Dendritic cell treated with granulocyte-macrophage colony-stimulating factor and Interleukin-4, amounts not matched to agents 40 ng/mL and 50 ng/mL, for 4 days (primary cell): Measurements from ENCODE around the gene MFSD2A.
"Not testable (repeated sequence)": the region's sequence is repeated elsewhere in the genome, so short reads cannot be mapped to it uniquely, and the experiment has no call there.

ENCODE experiments used
- H3K27ac Mint-ChIP-seq: one replicate; pipeline ENCODE4 v1.8.0; 2022; ENCODE audit warnings: mild to moderate bottlenecking, mixed read lengths
- H3K27me3 Mint-ChIP-seq: one replicate; pipeline ENCODE4 v1.8.0; 2022; ENCODE audit warnings: mild to moderate bottlenecking, mixed read lengths
- H3K36me3 Mint-ChIP-seq: one replicate; pipeline ENCODE4 v1.8.0; 2022; ENCODE audit warnings: low read depth, mixed read lengths
- H3K4me1 Mint-ChIP-seq: one replicate; pipeline ENCODE4 v1.8.0; 2022; ENCODE audit warnings: low read depth, mixed read lengths
- H3K4me3 Mint-ChIP-seq: one replicate; pipeline ENCODE4 v1.8.0; 2022; ENCODE audit warnings: mild to moderate bottlenecking, moderate library complexity, mixed read lengths
- H3K9me3 Mint-ChIP-seq: one replicate; pipeline ENCODE4 v1.8.0; 2022; ENCODE audit warnings: mixed read lengths
- intact Hi-C: fragments of 100-400 bp; cut with micrococcal nuclease; formaldehyde crosslinking; loops from one replicate; pipeline ENCODE4 v1.15.0; 2022

Gene MFSD2A

DNA sequence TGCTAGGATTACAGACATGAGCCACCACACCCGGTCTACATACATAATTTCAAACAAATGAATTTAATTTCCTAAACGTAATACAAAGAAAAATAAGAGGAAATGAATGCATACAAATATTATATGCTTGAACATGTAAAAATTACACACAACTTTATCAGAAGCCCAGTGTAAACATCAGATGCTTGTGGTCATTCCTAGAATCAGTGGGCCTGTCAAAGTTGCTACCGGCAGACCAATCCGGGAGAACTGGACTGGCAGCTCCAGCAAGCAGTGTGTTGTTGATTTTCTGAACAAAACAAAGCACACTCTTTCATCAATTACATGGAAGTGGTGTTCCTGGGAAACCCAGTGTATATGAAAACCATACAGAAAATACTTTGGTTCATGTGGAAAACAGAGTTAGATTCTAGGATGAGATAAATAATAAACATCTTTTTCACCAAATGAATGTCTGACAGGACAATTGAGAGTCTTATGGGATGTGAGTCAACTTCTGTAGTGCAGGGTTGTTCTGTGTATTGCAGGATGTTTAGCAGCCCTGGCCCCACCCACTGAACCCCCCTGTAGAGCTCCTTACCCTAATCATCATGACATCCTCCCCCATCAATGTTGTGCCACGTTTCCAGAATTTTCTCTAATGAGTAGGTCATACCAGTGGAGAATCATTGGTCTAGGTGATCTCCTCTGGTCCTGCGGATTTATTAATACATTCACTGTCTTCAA lies 33.8 kb downstream of the MFSD2A start:
- no peak overlapping the region for H3K27ac Mint-ChIP-seq
- H3K36me3 Mint-ChIP-seq: no peaks in the 10 kb centered on the region
- peaks cover 17% of the 10 kb centered on the region for H3K4me1 Mint-ChIP-seq
- intact Hi-C loops: no loop called here
- H3K27me3 Mint-ChIP-seq: no peaks in the 10 kb centered on the region
- no peaks in the 10 kb centered on the region for H3K9me3 Mint-ChIP-seq
- no peak overlapping the region for H3K4me3 Mint-ChIP-seq

DNA sequence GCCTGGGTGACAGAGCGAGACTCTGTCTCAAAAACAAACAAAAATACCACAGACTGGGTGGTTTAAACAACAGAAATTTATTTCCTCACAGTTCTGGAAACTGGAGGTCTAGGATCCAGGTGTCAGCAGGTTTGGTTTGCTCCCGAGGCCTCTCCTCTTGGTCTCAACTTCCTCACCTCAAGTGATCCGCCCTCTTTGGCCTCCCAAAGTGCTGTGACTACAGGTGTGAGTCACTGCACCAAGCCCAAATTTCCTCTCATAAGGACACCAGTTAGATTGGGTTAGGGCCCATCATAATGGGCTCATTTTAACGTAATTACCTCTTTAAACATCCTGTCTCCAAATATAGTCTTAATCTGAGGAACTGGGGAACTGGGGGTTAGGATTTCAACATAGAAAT lies 35.5 kb downstream of the MFSD2A start:
- Mint-ChIP-seq H3K36me3 (no peaks in the 10 kb centered on the region), H3K27ac (no peak overlapping the region), H3K4me3 (no peak overlapping the region), H3K9me3 (no peaks in the 10 kb centered on the region), H3K4me1 (peaks cover 26% of the 10 kb centered on the region), H3K27me3 (no peaks in the 10 kb centered on the region)
- intact Hi-C loops: loop anchor here (5.0 kb wide), 1 partner anchor 37 kb away; no protein-coding TSS in a partner anchor

DNA sequence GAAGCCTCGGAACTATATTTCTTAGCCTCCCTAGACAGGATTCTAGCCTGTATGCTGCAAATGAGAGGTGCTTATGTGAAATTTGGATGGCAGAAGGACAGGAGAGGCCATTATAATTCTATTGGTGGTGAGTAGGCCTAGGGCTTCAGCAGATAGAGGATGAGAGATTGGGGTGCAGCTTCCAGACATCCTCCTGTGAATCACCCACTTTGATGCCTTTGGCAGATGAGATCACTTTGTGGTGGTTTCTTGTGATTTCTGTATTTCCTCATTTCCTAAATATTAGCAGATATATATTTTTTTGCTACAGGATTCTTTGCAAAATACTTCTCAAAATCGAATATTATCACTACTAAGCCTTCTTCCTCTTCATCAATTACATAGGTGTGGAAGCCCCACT lies 37.3 kb downstream of the MFSD2A start:
- Mint-ChIP-seq H3K4me3 (no peak overlapping the region), H3K27ac (peak overlapping the region; percentile 64), H3K27me3 (no peaks in the 10 kb centered on the region), H3K9me3 (no peaks in the 10 kb centered on the region), H3K4me1 (peaks cover 36% of the 10 kb centered on the region), H3K36me3 (no peaks in the 10 kb centered on the region)
- intact Hi-C loops: loop anchor here (5.0 kb wide), 1 partner anchor 35 kb away; no protein-coding TSS in a partner anchor

DNA sequence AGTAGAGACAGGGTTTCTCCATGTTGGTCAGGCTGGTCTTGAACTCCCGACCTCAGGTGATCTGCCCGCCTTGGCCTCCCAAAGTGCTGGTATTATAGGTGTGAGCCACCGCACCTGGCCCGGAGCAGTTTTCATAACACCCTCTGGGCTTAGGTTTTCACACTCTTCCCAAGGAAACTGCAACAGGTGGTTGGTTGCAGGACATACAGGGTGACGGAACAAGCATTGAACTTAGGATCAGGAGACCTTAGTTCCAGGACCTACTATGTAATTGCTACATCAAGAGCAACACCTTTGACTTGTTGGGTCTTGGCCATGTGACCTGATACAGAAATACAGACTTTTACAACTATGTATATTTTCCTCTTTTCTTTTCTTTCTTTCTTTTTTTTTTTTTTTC lies 37.9 kb downstream of the MFSD2A start:
- intact Hi-C loops: loop anchor here (5.0 kb wide), 1 partner anchor 34 kb away; no protein-coding TSS in a partner anchor
- H3K4me1 Mint-ChIP-seq: peaks cover 36% of the 10 kb centered on the region
- no peaks in the 10 kb centered on the region for H3K9me3 Mint-ChIP-seq
- H3K4me3 Mint-ChIP-seq: no peak overlapping the region
- H3K36me3 Mint-ChIP-seq: no peaks in the 10 kb centered on the region
- H3K27ac Mint-ChIP-seq: peak overlapping the region; percentile 64
- no peaks in the 10 kb centered on the region for H3K27me3 Mint-ChIP-seq

DNA sequence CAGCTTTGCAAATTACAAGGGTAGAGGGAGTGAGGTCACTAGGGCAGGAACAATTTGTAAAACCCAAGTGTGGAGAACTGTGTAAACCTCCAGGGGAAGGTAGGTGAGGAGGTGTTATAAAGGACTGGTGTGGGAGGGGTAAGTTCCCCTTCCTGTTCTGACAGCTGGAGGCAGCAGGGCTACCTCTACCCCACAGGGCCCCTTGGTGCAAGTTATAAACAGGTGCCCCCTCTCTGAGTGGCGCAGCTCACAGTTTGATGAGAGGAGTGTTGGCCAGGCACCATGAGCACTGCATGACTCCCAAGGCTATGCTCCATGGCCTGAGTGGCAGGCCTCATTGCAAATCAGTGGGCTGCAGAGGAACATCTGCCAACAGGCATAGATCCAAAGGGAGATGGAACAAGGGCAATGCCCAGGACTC lies 41.0 kb downstream of the MFSD2A start:
- Mint-ChIP-seq H3K36me3 (no peaks in the 10 kb centered on the region), H3K9me3 (no peaks in the 10 kb centered on the region), H3K27ac (no peak overlapping the region), H3K4me1 (peaks cover 41% of the 10 kb centered on the region), H3K4me3 (no peak overlapping the region), H3K27me3 (peaks cover under 1% of the 10 kb centered on the region)
- intact Hi-C loops: no loop called here

DNA sequence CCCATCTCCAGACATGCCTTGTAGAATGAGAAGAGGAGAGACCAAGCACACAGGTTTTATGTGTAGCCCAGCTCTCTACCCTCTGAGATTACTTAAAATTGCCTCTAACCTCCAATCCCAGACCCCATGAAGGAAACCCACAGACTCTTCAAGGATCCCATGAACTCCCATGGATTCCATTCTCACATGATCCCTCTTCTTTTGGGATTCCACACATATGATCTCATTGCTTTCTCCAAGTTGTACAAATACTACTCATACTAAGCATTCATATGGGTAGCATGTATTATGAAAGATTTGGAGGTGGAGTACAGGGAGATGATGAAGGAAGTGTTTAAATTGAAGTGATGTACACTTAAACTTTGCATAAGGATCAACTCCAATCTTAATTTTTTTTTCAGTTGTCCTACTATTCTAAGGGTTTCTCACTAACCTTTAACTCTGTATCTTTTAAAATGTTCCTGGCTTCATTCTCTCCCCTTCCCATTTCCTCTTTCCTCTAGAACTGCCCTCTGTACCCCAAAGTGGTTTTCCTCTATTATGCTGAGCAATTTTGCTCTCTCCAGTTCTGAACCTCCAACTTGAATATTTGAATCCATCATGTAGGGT lies 41.6 kb downstream of the MFSD2A start:
- peaks cover 2% of the 10 kb centered on the region for H3K27me3 Mint-ChIP-seq
- no peaks in the 10 kb centered on the region for H3K36me3 Mint-ChIP-seq
- no peak overlapping the region for H3K27ac Mint-ChIP-seq
- no peak overlapping the region for H3K4me3 Mint-ChIP-seq
- intact Hi-C loops: no loop called here
- H3K9me3 Mint-ChIP-seq: no peaks in the 10 kb centered on the region
- H3K4me1 Mint-ChIP-seq: peaks cover 46% of the 10 kb centered on the region

DNA sequence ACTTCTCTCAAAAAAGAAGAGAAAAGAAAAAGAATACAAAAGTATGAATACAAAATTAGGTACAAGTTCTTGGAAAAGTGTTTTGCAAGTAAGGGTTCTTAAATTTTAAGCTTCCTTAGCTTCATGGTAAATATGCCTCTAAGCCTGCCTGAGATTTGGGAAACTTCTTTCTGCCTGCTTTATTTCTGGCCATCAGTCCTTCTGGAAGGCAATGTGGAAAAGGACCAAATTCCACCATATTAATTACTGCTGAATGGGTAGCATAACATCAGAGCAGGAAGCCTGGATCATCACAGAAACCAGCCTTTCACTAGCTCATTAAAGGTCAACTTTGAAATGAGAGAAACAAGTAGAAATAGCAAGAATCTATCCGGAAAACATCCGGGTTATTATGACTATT lies 46.5 kb downstream of the MFSD2A start:
- Mint-ChIP-seq H3K27me3 (peaks cover 2% of the 10 kb centered on the region), H3K36me3 (no peaks in the 10 kb centered on the region), H3K4me3 (no peak overlapping the region), H3K27ac (no peak overlapping the region), H3K4me1 (peaks cover 38% of the 10 kb centered on the region), H3K9me3 (no peaks in the 10 kb centered on the region)
- intact Hi-C loops: no loop called here

DNA sequence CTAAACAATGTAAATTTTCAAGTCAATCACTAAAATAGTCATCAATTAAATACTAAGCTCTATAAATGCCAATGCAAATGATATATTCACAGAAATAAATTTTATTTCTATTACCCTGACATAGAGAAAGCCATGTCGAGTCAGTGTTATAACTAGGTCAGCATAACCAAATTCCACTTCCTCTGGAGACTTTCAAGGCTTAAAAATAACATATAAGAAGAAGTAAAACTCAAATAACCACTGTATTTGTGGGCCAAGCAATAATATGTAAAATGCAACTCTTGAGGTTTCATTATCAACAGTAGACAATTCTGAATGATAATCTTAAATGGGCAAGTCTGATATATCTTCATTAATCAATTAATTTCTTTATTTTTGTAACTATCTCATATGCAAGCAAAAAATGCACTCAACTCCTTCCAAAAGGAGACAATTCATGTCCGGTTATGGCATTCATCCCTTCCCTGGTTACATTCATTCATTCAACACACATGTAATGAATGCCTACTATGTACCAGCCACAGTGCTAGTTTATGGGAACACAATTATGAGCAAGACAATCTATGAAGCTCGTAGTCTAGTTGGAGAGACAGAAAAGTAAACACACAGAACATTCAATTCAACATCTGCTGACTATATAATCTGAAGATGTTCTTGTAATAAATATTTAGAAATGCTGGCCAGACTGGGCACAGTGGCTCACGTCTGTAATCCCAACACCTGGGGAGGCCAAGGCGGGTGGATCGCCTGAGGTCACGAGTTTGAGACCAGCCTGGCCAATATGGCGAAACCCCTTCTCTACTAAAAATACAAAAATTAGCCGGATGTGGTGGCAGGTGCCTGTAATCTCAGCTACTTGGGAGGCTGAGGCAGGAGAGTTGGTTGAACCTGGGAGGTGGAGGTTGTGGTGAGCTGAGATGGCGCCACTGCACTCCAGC lies 48.5 kb downstream of the MFSD2A start:
- Mint-ChIP-seq H3K4me1 (peaks cover 32% of the 10 kb centered on the region), H3K27ac (no peak overlapping the region), H3K36me3 (no peaks in the 10 kb centered on the region), H3K4me3 (no peak overlapping the region), H3K9me3 (no peaks in the 10 kb centered on the region), H3K27me3 (peaks cover 2% of the 10 kb centered on the region)
- intact Hi-C loops: no loop called here

DNA sequence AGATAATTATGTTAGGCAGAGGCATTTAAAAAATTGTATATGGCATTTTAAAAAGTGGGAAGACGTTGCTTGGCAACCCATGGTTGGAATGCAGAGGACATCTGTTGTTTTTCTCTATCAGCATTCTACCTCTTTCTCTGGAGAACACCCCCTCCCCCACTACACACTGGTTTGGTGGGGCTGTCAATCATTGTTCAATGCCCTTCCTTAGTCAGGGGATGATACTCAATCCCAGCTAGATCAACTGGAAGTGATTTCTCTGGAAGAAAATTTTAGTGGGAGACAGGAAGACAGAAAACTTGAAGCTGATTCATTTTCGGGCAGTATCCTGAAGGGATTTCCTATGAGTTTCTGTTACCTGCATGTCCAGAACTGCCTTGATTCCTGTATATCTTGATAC lies 49.9 kb downstream of the MFSD2A start:
- H3K27ac Mint-ChIP-seq: no peak overlapping the region
- intact Hi-C loops: no loop called here
- H3K9me3 Mint-ChIP-seq: no peaks in the 10 kb centered on the region
- peaks cover 2% of the 10 kb centered on the region for H3K27me3 Mint-ChIP-seq
- H3K36me3 Mint-ChIP-seq: no peaks in the 10 kb centered on the region
- peaks cover 32% of the 10 kb centered on the region for H3K4me1 Mint-ChIP-seq
- no peak overlapping the region for H3K4me3 Mint-ChIP-seq

DNA sequence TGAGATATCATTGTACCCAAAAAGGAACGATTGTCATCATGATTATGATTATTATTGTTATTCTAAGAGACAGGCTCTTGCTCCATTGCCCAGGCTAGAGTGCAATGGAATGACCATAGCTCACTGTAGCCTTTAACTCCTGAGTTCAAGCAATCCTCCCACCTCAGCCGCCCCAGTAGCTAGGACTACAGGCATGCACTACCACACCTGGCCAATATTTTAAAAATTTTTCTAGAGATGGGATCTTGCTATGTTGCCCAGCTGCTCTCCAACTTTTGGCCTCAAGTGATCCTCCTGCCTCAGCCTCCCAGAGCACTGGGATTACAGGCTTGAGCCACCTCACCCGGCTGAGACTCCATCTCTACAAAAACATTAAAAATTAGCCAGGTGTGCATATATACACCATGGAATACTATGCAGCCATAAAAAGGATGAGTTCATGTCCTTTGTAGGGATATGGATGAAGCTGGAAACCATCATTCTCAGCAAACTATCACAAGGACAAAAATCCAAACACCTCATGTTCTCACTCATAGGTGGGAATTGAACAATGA lies 52.6 kb downstream of the MFSD2A start:
- H3K4me3 Mint-ChIP-seq, H3K36me3 Mint-ChIP-seq, intact Hi-C loops, H3K27ac Mint-ChIP-seq, H3K27me3 Mint-ChIP-seq, H3K9me3 Mint-ChIP-seq: not testable (repeated sequence)
- peaks cover 13% of the 10 kb centered on the region for H3K4me1 Mint-ChIP-seq

DNA sequence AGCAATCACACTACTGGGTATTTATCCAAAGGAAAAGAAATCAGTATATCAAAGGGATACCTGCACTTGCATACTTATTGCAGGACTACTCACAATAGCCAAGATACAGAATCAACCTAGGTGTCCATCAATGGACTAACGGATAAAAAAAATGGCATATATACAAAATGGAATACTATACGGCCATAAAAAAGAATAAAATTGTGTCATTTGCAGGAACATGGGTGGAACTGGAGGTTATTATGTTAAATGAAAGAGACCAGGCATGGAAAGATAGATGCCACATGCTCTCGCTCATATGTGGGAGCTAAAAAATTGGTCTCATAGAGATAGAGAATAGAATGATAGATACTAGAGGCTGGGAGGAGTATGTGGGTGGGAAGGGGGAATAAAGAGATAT lies 56.3 kb downstream of the MFSD2A start:
- intact Hi-C loops: no loop called here
- Mint-ChIP-seq H3K27me3 (no peaks in the 10 kb centered on the region), H3K4me3 (no peak overlapping the region), H3K4me1 (peaks cover 5% of the 10 kb centered on the region), H3K9me3 (no peaks in the 10 kb centered on the region), H3K27ac (no peak overlapping the region), H3K36me3 (no peaks in the 10 kb centered on the region)

DNA sequence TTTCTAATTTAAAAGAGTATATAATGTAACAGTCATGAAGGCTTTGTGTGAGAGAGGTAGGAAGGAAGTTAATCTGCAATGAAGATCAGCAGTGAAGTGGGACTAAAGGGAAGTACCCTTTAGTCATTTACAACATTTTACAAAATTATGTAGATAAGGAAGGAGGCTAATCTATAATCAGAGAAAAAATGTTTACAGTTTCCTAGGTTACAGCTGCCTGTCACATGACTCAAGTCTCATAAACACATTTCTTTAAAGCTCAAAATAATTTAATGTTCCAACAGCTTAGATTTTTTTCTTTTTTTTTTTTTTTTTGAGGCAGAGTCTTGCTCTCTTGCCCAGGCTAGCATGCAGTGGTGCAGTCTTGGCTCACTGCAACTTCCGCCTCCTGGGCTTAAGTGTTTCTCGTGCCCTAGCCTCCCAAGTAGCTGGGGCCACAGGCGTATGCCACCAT lies 59.3 kb downstream of the MFSD2A start:
- no peak overlapping the region for H3K4me3 Mint-ChIP-seq
- H3K36me3 Mint-ChIP-seq: no peaks in the 10 kb centered on the region
- H3K9me3 Mint-ChIP-seq: no peaks in the 10 kb centered on the region
- peaks cover 5% of the 10 kb centered on the region for H3K4me1 Mint-ChIP-seq
- no peaks in the 10 kb centered on the region for H3K27me3 Mint-ChIP-seq
- no peak overlapping the region for H3K27ac Mint-ChIP-seq
- intact Hi-C loops: no loop called here

DNA sequence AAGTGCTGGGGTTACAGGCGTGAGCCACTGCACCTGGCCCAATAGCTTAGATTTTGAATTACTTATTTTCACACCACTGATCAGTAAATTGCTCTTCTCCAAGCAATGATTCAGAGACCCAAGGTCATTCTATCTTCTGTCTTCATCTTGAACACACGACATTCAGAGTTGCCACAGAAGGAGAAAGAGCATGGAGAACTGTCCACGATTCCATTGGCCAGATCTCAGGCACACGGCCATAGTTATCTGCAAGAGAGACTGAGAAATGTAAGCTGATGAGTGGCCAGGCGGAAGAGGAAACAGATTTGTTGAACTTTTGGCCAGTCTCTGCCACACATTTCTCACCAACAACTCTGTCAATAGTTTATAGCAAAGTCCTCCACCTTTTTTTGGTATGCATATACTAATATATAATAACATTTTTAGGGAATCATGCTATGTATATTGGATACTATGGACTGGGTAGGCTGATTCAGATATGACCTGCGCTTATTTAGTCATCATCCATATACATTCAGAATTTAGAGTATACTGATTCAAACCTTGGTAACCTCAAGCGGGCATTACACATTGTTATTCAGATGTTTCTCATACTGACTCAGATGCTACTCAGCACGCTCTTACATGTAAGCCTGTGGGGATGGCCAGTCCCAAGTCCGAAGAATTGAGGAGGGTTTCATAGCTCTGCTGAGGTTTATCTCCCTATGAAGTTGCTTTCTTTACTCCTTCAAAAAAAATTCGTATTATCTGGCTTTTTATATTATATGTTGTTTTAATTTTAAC lies 60.1 kb downstream of the MFSD2A start:
- no peaks in the 10 kb centered on the region for H3K27me3 Mint-ChIP-seq
- H3K36me3 Mint-ChIP-seq: no peaks in the 10 kb centered on the region
- H3K27ac Mint-ChIP-seq: no peak overlapping the region
- intact Hi-C loops: no loop called here
- no peak overlapping the region for H3K4me3 Mint-ChIP-seq
- H3K9me3 Mint-ChIP-seq: no peaks in the 10 kb centered on the region
- peaks cover 5% of the 10 kb centered on the region for H3K4me1 Mint-ChIP-seq
